ES-I3 (cell line): ENCODE measurements around the gene COL13A1.

Source experiments
- H3K36me3 ChIP-seq: 2 replicates; pipeline ENCODE4 v1.6.1; 2013; ENCODE audit warnings: mild to moderate bottlenecking, low read length, control low read depth, moderate library complexity; ENCODE audit not compliant: insufficient read depth
- H3K4me1 ChIP-seq: 2 replicates; pipeline ENCODE4 v1.6.1; 2013; ENCODE audit warnings: mild to moderate bottlenecking, control low read depth, low read length; ENCODE audit not compliant: insufficient read depth
- H3K9ac ChIP-seq: 2 replicates; pipeline ENCODE4 v1.6.1; 2013; ENCODE audit warnings: low read depth, mild to moderate bottlenecking, low read length, moderate library complexity
- H3K9me3 ChIP-seq: 2 replicates; pipeline ENCODE4 v1.6.1; 2013; ENCODE audit warnings: mild to moderate bottlenecking, low read length, moderate library complexity; ENCODE audit not compliant: control insufficient read depth, insufficient read depth

The COL13A1 gene

DNA sequence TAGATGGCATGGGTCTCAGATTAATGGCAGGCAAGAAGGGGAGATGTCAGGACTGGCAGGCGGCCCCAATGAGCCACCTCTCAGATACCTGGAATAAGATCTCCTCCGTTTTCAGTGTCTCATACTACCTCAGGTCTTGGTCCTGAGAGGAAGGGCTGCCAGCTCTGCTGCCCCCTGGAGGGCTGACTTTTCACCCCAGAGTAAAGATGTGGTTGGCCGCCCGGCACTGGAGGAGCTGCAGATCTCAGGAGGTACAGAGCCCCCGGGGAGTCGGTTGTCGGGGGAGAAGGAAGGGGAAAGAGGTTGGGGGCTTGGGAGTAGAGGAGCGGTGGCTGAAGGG lies 642 bp upstream of the COL13A1 start:
- H3K4me1 ChIP-seq: peaks cover 9% of the 10 kb centered on the region; the same call in 1 of the 2 replicates
- no peaks in the 10 kb centered on the region for H3K9me3 ChIP-seq
- H3K36me3 ChIP-seq: no peaks in the 10 kb centered on the region
- H3K9ac ChIP-seq: peak overlapping the region; percentile 76

DNA sequence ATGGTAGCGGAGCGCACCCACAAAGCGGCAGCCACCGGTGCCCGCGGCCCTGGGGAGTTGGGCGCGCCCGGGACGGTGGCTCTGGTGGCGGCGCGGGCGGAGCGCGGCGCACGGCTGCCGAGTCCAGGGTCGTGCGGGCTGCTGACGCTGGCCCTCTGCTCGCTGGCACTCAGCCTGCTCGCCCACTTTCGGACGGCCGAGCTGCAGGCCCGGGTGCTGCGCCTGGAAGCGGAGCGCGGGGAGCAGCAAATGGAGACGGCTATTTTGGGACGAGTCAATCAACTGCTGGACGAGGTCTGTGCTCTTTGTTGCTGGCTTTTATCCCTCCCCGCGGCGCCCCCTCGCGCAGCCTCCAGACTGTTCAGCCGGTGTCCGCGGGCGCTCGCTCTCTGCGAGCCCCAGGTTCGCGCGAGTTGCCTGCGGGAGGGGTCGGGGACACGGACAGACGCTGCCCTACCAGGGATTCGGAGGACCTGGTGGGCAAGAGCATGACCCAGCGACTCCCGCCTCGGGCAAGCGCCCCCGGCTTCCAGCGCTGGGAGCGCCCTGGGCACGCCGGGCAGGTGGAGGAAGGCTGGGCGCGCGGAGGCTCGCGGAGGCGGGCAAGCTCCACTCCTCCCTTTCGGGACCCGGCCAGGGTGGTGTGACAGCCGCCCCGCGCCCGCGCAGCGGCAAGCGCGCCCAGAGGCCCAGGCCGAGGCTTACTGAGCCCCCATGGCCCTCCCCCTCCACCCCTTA lies 887 bp downstream of the COL13A1 start:
- Histone ChIP-seq H3K9me3 (no peaks in the 10 kb centered on the region), H3K36me3 (no peaks in the 10 kb centered on the region), H3K9ac (peak overlapping the region; percentile 76), H3K4me1 (peaks cover 18% of the 10 kb centered on the region; the same call in 1 of the 2 replicates)

DNA sequence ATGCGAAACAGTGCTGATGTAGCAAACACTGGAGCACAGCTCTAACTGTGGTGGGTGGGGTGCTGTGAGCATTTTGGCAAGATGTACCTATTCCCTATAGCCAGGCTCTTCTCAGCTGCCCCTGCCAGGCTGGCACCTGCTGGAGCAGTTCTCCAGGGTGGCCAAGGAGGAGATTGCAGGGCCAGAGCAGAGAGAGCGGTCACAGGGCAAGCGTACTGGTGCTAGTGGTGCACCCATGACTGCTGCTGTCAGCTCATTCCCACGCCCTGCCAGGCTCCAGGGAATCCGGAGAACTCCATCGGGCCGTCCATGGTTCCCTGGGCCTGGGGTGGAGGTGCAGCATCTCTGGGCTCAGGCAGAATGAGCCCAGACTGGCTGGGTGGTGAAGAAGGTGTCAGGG lies 2.1 kb downstream of the COL13A1 start:
- H3K36me3 ChIP-seq: no peaks in the 10 kb centered on the region
- H3K9ac ChIP-seq: no peak overlapping the region
- peaks cover 18% of the 10 kb centered on the region; the same call in 1 of the 2 replicates for H3K4me1 ChIP-seq
- H3K9me3 ChIP-seq: no peaks in the 10 kb centered on the region

DNA sequence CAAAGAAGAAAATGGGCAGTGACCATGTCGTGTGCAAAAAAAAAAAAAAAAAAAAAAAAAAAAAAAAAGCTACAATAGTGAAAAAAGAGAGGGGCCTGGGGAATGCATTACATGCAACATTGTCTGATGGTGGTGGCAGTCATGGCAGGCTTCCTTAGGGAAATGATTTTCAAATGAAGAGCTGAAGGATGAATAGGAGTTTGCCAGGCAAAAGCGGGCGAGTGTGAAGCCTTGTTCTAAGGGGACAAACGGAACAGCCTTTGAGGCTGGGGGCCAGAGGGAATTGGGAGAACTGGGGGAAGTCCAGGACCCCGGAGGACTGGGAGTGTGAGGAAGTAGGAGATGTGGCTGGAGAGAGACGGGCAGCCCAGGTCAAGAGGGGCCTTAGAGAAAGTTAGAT lies 3.1 kb downstream of the COL13A1 start:
- Histone ChIP-seq H3K36me3 (no peaks in the 10 kb centered on the region), H3K9ac (no peak overlapping the region), H3K4me1 (peaks cover 18% of the 10 kb centered on the region; the same call in 1 of the 2 replicates), H3K9me3 (no peaks in the 10 kb centered on the region)

DNA sequence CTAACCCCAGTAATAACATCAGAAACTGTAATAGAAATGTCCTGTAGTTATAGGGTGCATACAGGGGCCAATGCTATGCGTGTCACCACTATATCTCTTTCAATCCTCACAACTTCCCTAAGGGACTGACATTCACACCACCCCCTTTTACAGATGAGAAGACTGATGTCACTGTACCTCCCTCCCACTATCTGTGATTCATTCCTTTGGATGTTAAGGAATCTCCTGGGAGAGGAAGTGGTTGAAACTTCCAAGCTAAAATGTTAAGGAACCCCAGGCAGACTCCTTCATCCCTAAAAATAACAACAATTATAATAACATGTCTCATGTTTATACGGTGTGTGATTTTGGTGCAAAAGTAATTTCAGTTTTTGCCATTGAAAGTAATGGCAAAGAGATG lies 5.4 kb downstream of the COL13A1 start:
- Histone ChIP-seq H3K9ac (no peak overlapping the region), H3K9me3 (no peaks in the 10 kb centered on the region)

DNA sequence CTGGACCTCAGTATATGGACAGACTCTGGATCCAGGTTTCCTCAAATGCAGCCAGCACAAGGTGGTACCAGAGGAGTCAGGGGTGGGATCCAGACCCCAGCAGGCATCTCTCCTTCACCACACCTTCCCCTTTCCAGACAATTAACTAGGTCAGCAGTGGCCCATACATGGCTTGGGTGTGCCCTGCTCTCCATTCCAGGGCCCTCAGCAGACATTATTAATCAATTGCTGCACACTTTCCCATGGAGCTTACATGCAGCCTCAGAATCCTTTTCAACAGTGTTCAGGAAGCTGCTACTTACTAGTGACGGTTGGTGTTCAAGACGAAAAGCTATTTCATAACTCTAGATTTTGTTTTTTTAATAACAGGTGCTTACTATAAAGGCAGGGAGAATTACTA lies 6.0 kb downstream of the COL13A1 start:
- Histone ChIP-seq H3K9me3 (no peaks in the 10 kb centered on the region), H3K36me3 (no peaks in the 10 kb centered on the region), H3K4me1 (peaks cover 13% of the 10 kb centered on the region; the same call in 1 of the 2 replicates), H3K9ac (no peak overlapping the region)

More for the DNA sequence above, 5.4 kb downstream of the COL13A1 start:
- Histone ChIP-seq H3K36me3 (no peaks in the 10 kb centered on the region), H3K4me1 (peaks cover 13% of the 10 kb centered on the region; the same call in 1 of the 2 replicates)

DNA sequence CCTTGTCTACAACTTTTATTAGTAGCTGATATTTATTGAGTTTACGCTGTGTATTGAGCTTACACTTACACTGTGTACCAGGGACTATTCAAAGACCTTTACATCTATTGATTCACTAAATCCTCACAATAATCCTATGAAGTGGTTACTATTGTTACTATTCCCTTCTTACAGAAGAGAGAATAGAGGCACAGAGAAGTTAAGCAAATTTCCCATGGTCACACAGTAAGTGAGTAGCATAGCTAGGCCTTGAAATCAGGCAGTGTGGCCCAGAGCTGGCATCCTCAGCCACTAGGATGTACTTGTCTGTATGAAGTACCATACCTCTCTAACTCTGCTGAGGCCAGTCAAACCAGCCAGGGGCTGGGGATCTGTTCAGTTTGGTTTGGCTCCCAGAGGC lies 7.6 kb downstream of the COL13A1 start:
- Histone ChIP-seq H3K9ac (no peak overlapping the region), H3K4me1 (peaks cover 13% of the 10 kb centered on the region; the same call in 1 of the 2 replicates), H3K9me3 (no peaks in the 10 kb centered on the region), H3K36me3 (no peaks in the 10 kb centered on the region)

DNA sequence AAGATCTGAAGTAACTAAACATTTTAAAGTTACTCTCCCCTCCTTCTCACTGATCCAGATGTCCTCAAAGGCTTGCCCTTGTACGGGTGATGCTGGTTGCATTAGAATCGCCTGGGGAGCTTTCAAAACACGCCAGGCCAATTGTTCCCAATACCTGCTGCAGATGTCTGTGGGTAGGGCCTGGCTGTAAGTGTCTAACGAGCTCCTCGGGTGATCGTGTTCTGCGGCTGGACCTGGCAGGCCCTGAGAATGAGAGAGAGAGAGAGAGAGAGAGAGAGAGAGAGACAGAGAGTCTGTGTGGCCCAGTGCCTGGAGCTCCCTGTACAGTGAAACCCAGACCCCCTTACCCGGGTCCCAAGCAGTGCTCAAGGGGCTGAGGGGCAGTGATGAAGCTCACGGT lies 8.4 kb downstream of the COL13A1 start:
- Histone ChIP-seq H3K9ac (no peak overlapping the region), H3K9me3 (no peaks in the 10 kb centered on the region), H3K36me3 (no peaks in the 10 kb centered on the region), H3K4me1 (peaks cover 13% of the 10 kb centered on the region; the same call in 1 of the 2 replicates)

DNA sequence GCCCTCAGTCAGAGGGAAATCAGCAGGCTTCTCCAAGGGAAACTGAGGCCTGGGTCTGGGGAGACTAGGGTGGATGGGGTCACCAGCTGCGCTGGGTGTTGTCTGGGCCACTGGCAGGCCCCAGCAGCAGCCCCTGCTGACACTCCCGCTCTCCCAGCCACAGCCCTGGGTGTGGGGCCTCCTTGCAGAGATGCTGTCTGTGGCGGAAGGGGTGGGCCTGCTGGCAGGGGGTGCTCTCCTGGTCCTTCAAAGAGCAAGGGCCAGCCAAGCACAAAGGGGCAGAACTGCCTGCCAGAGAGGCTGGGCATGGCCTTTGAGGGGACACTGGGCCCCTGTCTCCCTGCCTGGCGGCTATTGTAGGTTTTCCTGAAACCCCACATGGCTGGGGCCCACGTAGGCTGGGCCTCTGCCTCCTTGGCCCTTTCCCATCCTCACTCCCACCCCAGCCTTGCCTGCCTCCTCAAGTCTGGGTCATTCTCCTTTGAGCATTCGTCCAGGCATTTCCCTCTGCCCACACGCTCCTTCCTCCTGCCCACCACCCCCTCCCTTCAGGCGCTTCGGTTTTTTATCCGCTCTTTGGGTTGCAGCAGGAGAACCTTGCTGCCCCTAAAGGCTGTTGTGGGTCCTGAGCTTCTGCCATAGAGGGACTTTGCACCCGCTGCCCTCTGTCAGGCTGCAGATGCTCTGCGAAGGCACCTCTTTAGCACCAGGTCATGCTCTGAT lies 9.1 kb downstream of the COL13A1 start:
- Histone ChIP-seq H3K4me1 (peaks cover 12% of the 10 kb centered on the region; the same call in 1 of the 2 replicates), H3K9ac (no peak overlapping the region), H3K36me3 (no peaks in the 10 kb centered on the region), H3K9me3 (no peaks in the 10 kb centered on the region)

DNA sequence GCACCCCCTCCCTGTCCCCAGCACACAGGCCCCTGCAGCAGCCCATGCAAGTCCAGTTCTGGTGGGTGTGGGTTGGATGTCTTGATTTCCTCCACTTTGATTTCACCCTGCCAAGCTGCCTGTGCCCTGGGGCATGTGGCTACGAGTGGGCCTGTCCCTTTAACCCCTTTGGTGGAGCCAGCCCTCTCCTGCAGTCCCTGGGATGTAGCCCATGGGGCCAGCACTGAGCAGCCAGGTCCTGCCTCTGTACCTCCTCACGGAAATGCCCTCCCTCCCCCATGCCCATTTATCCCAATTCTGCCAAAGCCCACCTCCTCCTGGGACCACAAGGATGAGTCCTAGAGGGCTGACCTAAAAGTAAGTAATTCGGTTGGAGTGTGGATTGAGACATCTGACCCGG lies 11.9 kb downstream of the COL13A1 start:
- no peak overlapping the region for H3K9ac ChIP-seq
- no peaks in the 10 kb centered on the region for H3K36me3 ChIP-seq
- H3K4me1 ChIP-seq: peaks cover 9% of the 10 kb centered on the region; the same call in 1 of the 2 replicates

DNA sequence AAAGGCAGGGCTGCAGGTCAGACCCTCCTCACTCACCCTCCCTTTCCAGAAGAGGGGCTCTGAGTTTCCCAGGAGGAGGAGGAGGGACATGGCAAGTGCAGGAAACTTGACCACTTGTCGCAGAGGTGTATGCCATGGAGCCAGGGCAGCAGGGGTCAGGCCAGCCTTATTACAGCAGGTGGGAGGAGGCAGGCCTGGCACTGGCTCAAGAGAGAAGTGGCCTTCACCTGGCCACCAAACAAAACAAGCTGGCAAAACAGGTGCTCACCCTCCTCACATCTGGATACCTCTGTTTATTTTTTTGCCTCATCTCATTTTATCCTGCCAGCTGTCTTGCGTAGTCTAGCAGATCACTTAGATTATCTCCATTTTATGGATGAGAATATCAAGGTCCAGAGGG lies 12.5 kb downstream of the COL13A1 start:
- no peaks in the 10 kb centered on the region for H3K36me3 ChIP-seq
- no peak overlapping the region for H3K9ac ChIP-seq
- peaks cover 9% of the 10 kb centered on the region; the same call in 1 of the 2 replicates for H3K4me1 ChIP-seq
- H3K9me3 ChIP-seq: no peaks in the 10 kb centered on the region

More for the DNA sequence above, 11.9 kb downstream of the COL13A1 start:
- no peaks in the 10 kb centered on the region for H3K9me3 ChIP-seq

DNA sequence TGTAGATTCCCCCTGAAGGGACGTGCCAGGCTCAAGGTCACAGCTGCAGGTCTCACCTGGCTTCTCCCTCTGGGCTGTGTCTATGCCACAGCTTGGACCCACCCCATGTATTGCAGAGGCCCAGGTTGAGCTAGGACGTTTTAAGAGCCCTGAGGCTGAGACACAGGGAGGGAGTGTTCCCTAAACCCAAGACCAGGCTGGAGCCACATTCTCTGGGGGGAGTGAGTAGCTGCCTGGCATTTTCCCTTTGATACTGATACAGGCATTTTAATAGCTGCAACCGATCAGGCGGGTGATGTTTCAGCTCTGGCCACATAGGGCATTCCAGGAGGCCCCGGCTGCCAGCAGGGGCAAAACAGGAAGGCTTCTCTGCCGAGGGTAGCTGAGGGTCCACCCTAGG lies 13.4 kb downstream of the COL13A1 start:
- Histone ChIP-seq H3K9ac (no peak overlapping the region), H3K36me3 (no peaks in the 10 kb centered on the region), H3K9me3 (no peaks in the 10 kb centered on the region), H3K4me1 (peaks cover 9% of the 10 kb centered on the region; the same call in 1 of the 2 replicates)

DNA sequence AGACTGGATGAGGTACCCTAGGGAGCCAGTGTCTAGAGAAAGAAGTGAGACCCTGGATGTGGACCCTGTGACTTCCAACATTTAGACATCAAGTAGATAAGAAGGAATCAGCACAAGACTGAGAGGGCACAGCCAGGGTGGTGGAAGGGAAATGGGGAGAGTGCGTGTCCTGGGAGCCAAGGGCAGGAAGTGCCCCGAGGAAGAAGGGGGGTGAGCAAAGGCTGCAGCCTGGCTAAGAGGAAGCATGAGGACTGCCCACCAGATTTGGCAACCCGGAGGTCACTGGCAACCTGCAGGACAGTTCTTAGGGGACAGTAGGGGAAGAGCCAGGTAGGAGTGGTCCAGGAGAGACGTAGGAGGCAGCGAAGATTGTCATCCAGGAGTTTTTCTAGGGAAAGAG lies 14.8 kb downstream of the COL13A1 start:
- H3K4me1 ChIP-seq: peaks cover 9% of the 10 kb centered on the region; the same call in 1 of the 2 replicates
- no peaks in the 10 kb centered on the region for H3K36me3 ChIP-seq
- no peak overlapping the region for H3K9ac ChIP-seq
- no peaks in the 10 kb centered on the region for H3K9me3 ChIP-seq

DNA sequence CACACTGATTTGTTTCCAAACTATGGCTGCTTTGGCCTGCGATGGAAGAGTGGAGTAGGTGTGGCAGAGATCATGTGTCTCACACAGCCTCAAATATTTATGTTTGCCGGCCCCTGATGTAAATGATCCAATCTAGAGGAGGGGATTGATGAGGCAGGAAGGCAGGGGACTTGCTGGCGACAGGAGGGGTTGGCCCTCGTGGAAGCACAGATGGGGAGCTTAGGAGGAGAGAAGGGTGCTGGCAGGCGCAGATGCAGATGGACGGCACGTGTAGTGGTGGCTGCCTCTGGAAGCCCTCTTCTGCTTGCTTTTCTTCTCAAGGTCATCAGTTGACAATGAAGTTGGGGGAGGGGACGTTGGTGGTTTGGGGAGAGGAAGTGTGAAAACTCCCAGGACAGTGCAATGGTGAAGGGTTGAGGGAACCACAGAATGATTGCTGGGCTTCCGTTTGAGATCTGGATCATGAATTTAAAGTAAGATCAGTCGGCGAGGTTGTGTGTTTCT lies 15.4 kb downstream of the COL13A1 start:
- Histone ChIP-seq H3K9me3 (no peaks in the 10 kb centered on the region), H3K4me1 (peaks cover 9% of the 10 kb centered on the region; the same call in 1 of the 2 replicates), H3K36me3 (no peaks in the 10 kb centered on the region), H3K9ac (no peak overlapping the region)
